GM19467 (cell line): ENCODE measurements around the gene CLEC18B.
"Not testable (repeated sequence)": the region's sequence is repeated elsewhere in the genome, so short reads cannot be mapped to it uniquely, and the experiment has no call there.

Experiments
- ATAC-seq: cut with Tn5 transposase; IDR thresholded peaks from one replicate; pipeline ENCODE4 v1.9.1; 2021; ENCODE audit warnings: mild to moderate bottlenecking, moderate library complexity; ENCODE audit not compliant: unreplicated experiment

The CLEC18B gene

DNA sequence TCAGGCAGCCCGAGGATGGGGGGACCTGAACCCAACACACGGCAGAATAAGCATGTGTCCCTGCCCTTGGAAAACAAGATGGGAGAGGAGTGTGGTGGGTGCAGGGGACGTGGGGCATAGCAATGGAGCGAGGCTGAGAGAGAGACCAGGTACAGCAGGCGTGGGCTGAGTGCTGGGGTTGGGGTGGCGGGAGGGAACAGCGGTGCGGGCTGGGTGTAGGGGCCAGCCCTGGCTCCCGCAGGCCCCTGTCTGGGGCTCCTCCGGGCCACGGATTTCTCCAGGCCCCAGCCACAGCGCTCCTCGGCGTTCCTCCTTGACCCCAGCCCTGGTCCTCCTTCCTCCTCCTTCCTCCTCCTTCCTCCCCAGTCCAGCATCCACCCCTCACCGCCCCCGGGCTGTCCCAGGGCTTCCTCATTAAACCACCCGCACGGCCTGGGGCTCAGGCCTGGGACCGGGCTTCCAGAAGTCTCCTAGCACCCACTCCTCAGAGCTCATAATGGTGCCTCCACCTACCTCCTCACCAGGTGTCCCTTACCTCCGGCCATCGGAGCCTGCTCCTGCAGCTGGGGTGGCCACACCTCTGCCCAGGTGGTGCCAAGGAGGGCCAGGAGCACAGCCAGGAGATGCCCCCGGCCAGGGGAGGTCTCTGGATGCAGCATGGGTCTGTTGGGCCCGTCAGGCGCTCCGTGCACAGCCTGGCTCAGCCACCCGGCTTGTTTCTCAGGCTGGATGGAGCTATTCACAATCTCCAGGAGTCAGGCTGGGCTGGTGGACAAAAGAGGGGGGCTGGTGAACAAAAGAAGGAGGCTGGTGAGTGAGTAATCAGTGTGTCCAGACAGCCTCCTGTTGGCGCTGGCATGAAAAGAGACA lies at the start of gene CLEC18B:
Gene CLEC18B (minus strand): TSS at position 867 of the 870 bp plus-strand sequence. CDS start 208 bp downstream, at position 659.
- not testable (repeated sequence) for ATAC-seq

DNA sequence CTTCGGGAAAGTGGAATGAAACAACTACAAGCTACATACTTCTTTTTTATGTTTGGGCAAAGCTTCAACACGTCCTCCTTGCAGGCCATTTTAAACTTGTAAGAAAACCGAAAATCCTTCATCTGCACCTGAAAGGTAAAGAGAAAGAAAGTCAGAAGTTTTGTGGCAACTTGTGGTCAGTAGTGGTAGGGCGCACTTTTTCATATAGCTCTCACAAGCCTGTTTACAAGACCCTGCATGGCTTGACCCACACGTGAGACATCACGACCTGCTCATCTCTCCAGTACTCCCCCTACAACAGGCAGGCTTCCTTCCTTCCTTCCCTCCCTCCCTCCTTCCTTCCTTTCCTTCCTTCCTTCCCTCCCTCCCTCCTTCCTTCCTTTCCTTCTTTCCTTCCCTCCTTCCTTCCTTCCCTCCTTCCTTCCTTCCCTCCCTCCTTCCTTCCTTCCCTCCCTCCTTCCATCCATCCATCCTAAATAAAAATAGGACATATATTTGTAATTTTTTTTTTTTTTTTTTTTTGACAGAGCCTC lies 48.7 kb upstream of the CLEC18B start:
- no peak for ATAC-seq

DNA sequence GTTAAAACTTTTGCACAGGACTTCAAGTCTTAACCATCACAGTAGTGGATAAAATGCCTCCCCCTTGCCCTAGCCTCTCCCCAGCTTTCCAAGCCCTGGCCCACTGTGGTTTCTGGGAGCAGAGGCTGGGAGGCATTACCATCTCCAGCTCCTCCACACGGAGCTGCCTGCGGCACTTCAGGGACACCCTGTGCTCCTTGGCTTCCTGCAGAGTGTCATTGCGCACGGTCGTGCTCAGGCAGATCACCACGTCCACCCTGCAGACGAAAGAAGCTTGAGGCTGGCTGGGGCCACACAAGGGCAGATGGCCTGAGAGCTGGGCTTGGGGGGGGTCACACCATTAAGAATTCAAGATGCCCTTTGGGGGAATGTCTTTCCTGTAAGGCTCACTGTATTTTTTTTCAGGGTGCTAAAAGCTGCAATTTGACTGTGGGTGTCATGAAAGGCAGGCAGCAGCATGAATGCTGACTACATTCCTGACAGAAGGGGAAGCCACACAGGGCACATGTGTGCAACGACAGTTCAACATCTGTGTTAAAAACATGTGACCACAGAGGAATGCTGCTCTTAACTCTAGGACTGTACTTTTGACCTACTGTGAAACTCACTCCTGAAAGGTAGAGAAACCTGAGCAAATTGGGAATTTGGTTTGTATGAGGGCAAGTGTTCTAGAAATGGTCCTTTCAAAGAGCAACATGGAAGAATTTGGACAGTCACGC lies 47.7 kb upstream of the CLEC18B start:
- no peak for ATAC-seq

DNA sequence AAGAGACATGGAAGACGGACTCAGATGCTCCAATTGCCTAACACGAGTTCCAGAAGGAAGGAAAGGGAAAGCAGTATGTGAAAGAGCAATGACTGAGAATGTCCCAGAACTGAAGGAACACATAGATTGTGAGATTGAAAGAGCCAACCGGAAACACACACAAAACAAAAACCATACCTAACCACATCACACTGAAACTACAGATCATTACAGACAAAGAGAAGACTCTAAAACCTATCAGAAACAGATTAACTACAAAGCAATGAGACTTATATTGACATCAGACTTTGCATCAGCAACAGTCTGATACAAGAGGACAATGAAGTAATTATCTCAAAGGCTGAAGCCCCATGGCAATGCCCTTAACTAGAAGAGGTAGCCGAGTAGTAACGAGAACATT lies 45.6 kb upstream of the CLEC18B start:
- ATAC-seq: no peak

DNA sequence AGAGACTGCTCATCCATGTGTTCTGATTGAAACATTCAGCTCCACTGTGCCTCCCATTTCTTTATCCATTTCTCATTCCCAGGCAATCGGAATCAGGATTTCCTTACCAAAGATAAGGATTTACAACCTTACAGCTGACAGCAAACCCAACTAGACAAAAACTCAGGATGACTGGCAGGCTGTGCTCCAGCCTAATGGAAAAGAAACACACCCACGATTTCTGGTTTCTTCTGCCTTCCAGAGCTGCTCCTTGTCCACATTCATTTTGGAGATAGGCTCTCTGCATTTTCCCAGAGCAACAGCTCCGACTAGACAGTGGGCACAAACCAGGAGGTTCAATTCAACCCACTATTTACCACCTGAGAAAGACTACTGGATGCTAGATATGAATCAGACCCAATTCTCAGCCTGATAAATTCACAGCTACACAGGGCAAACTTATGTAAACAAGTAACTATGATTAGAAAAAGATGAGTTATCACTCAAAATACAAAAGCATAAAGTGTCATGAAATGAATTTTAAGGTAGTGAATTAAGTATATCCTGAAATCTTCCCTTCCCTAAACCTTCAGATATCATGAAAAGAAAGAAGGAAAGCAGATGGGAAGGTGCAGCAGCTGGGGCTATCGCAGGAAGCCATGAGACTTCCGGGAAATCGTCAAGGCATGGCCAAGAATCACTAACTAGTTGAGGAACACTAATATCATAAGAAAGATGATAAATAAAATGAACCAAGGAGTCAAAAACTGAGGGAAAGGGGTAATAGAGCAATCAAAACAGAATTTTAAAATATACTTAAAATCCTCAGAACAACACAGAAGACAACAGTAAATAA lies 44.8 kb upstream of the CLEC18B start:
- no peak for ATAC-seq

DNA sequence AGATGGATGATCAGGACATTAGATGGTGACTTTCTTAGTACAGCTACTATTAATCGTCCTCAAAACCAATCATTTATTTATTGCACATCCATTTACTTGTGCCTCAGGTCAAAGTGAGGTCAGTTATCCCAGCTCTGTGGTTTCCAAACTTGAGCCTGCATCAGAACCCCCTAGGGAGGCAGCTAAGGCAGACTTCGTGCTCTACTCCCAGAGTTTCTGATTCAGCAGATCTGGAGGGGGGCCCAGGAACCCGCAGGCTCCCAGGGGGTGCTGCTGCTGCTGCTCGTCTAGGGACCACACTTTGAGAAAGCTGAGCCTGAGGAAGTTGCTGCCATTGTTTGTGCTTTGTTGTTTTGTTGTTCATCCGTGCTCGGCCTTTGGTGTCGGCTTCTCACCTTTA lies 44.0 kb upstream of the CLEC18B start:
- ATAC-seq: no peak

DNA sequence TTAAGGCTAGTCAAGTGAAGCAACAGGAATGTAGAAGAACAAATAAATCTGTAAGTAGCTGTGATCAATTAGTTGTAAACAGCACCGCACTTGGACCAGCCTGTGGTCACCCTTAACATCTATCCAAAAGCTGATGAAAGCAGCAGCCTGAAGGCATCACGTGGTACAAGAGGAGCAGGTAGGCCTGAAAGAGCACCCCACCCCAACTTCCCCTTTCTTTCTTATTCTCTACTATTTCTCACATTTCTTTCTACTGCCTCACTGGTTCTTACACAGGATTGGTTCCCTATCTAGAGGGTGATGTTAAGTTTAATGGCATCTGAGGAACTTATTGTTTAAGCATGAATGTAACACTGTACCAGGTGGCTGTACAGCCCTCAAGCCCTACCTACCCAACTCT lies 42.6 kb upstream of the CLEC18B start:
- ATAC-seq: no peak

DNA sequence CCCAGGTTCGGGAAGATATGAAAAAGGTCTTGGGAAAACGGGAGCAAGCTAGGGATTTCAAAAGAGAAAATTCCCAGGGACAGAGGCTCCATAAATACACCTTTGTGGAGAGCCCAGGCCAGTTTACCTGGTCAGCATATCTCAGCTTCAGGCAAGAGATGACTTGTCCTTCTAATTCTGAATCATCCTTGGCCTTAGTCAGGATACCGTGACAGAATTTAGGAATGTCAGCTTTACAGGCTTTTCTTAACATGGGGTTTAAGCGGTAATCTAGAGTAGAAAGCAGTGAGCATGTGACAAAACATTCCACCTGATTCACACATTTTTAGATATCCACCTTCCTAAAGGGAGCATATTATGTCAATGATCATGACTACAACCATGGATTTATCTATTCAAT lies 41.1 kb upstream of the CLEC18B start:
- no peak for ATAC-seq

DNA sequence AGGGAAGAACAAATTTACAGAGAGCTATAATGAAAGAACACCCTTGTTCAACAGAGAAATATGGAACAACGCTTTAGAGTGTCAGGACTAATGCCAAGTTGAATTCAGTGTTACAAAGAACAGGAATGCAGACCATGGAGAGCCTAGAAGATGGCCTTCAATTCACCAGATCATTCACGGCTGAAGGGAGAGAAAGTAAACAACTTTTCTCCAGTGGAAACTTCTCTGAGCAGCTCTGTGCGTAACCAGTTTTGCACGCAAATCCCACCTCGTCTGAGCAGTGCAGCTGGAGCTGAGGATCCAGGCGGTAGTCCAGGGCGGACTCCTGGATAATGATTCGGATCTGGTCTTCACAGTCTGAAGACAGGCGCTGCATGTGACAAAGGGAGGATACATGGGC lies 40.5 kb upstream of the CLEC18B start:
- no peak for ATAC-seq

DNA sequence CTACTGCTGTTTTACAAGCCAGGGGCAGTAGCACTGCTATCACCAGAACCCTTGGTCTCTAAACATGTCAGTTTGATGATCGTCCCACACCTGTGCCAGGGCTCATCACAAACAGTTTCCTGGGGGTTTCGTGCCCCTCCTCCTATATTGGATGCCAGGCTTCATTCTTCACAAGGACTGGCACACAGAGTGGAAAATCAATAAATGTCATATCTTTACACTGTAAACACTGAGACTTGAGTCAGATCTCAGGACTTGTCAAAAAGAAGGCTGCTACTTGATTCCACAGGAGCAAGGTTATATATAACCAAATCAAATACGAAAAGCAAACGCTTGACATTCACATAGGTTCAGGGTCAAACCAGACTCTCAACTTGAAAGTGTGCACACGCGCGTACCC lies 39.3 kb upstream of the CLEC18B start:
- ATAC-seq: no peak

DNA sequence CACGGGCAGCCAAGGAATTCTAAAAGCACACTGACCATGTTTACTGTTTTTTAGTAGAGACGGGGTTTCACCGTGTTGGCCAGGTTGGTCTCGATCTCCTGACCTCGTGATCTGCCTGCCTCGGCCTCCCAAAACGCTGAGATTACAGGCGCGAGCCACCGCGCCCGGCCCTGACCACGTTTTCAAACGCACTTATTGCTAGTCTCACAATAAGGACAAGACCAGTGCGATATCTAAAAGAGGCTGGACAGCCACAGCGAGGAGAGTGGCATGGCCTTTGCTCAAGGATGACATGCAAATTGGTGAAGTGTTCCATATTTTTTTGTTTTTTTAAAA lies 35.0 kb upstream of the CLEC18B start:
- no peak for ATAC-seq

DNA sequence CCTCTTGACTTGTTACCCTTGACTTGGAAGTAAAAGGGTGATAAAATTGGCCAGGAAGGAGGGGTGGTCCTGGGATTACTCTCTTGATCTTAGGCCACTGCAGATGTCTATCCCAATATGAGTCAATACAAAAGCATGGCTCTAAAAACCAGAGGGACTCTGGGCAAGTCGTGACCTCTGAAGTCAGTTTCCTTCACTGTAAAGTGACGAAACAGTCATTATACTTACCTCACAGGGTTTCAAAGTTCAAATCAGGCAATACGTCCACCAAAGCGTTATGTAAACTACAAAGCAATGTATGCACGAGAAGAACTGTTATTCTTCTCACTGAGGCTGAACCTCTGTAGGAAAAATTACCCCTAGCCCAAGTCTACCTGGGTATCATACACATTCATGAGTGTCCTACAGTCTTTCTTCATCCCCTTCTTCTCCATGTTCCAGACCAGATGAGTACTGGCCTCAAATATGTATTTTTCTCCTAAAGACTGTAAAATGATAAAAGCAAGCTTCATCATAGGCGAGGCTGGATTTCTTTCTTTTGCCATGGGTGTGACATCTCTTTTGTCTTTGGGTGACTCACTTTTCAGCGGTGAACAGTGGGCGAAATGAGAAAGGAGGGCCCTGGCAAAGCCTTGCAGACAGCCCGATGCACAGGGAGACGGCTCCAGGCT lies 34.5 kb upstream of the CLEC18B start:
- no peak for ATAC-seq

DNA sequence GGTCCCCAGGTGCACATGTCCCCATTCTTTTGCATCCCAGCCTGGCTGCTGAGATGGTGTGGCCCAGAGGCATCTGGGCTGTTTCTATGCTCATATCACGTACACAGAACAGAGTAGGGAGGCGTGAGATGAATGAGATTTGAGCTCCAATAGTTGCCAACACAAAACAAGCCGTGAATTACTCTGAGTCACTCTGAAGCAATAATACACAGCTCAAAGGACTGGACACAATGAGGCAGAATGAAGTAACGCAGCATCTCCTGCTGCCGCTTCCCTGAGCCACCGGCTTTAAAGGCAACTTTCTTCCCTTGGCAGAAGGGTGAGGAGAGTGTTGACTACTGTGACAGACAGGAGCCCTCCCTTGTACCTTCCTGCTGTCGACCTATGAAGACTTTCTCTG lies 33.9 kb upstream of the CLEC18B start:
- no peak for ATAC-seq

DNA sequence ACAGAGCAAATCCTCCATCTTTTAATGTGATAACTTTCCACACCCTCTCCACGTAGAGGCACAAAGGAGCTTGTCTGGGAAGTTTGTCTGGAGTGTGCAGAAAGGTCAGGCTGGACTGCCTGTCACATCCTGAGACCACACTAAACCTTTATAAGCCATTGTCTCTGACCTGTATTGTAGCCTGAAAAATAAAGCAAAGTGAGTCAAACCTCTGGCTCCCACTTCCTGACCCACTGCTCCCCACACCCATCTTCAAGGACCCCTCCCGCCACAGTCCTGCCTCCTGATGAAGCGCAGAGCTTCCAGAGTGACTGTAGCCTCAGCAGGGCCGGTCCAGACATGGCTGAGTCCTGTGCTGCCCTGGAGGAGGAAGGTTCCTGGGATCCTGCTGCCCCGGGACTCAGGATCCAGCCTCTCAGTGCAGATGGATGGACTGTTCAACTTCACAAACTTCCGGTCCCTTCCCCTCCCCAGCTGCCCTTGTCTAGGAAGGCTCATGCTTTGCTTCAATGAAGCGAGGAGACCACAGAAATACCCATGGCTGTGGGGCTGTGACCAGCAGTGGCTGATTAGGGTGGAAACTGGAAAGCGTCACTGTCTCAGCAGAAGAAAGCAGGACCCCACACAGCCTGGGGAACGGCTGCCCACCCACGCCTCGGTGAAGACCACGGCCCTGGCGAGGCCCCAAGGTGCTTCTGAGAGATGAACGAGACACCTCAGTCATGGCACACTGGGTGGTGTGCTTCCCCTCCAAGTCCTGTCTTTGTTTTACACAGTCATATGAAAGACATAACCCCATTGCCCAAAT lies 30.9 kb upstream of the CLEC18B start:
- peak; percentile 82 for ATAC-seq

DNA sequence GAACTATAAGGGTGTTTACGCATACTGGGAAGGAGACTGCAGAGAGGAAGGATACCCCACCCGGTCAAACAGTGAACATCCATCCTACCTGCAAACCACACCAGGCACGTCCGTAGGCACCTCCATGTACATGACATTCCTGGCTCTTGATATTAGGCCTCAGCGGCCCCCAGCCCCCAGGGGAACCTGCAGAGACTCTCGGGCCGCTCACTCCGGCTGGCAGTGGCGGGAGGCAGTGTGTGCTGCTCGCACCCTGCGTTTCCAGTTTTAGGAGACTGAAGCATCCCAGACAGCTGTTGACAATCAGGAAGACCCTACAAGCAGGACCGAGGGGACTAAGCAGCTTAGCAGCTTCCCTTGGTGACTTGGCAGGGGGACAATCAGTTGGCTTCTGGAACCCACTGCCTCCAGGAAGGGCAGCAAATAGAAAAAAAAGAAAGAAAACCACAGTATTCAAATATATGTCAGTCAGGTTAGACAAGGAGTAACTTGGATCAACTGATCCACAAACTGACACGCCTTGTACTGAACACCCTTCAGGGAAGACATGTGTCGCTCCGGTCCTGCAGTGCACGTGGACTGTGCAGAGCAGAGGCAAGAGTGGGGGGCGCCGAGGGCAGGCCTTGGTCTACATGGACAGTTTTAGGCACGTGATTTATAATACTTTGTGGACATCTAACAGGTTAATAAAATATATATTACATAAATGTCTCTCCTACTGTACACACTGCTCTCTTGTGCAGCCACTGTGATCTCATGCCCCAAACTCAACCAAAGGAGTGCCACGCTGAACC lies 29.9 kb upstream of the CLEC18B start:
- ATAC-seq: no peak

DNA sequence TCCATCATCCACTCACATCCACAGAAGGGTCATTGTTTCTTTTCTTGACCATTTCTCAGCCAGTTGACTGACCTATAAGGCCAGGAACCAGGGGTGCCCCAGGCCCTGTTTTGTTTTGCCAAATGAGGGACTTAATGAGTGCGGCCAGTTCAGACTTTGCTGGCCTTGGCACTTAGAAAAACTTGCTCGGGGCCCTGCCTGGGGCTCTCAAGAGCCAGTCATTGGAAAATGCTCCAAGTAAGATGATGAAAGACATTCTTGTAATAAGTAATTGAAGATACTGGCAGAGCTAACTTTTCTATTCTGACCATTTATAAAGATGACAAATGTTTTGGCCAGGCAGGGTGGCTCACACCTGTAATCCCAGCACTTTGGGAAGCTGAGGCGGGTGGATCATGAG lies 29.0 kb upstream of the CLEC18B start:
- ATAC-seq: no peak

DNA sequence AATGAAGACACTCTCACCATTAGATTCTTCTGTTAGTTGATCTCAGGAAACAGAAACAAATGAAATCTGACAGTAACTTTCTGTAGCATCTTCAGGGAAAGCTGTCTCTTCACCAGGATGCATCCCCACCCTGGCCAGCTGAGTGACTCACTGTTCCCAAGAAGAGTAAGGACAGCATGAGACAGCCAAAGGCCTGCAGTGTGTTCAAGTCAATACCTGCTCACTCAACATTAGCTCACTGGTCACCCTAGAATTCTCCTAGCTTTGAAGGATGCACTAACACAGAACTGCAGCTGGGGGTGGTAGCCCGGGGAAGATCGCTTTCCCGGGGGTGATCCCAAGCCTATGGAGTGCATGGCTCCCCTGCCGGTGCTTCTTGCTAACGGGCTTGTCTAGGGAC lies 28.2 kb upstream of the CLEC18B start:
- no peak for ATAC-seq

DNA sequence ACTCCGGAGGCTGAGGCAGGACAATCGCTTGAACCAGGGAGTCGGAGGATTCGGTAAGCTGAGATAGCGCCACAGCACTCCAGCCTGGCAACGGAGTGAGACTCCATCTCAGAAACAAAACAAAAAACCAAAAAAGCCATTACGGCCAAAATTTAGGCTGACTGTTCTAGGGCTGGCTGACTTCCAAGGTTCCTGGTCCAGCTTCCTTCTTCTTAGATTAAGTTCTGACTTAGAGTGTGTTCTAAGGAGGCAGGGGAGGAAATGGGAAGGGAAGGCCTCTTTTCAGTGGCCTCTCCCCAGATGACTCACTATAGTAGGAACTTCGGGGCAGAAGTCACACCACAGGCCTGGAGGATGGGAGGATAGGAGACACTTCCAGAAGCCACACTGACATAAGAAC lies 27.7 kb upstream of the CLEC18B start:
- no peak for ATAC-seq

DNA sequence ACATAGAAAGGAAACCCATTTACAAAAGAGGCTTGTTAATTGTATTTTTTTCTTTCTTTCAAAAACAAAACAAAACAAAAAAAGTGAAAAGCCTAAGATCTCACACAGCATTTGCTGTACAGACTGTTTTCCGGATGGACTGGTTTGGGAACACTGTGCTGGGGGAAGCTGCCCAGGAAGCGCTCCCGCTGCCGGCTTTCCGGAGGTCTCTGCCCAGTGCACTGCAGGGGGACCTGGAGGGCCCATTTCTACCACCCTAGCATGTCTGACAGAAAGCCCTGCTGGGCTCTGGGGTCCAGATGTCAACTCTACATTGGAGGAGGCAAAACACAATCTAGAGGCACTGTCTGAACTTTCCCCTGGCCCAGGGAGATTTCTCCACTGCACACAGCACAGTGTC lies 26.3 kb upstream of the CLEC18B start:
- no peak for ATAC-seq
